HuH-7.5 (cell line): ENCODE measurements around the gene ATF7IP.
"Not testable (repeated sequence)": the region's sequence is repeated elsewhere in the genome, so short reads cannot be mapped to it uniquely, and the experiment has no call there.

Experiments
- DNase-seq: peaks from one replicate; pipeline ENCODE4 v3.0.0; 2011; ENCODE audit warnings: low spot score

The ATF7IP gene, protein sequence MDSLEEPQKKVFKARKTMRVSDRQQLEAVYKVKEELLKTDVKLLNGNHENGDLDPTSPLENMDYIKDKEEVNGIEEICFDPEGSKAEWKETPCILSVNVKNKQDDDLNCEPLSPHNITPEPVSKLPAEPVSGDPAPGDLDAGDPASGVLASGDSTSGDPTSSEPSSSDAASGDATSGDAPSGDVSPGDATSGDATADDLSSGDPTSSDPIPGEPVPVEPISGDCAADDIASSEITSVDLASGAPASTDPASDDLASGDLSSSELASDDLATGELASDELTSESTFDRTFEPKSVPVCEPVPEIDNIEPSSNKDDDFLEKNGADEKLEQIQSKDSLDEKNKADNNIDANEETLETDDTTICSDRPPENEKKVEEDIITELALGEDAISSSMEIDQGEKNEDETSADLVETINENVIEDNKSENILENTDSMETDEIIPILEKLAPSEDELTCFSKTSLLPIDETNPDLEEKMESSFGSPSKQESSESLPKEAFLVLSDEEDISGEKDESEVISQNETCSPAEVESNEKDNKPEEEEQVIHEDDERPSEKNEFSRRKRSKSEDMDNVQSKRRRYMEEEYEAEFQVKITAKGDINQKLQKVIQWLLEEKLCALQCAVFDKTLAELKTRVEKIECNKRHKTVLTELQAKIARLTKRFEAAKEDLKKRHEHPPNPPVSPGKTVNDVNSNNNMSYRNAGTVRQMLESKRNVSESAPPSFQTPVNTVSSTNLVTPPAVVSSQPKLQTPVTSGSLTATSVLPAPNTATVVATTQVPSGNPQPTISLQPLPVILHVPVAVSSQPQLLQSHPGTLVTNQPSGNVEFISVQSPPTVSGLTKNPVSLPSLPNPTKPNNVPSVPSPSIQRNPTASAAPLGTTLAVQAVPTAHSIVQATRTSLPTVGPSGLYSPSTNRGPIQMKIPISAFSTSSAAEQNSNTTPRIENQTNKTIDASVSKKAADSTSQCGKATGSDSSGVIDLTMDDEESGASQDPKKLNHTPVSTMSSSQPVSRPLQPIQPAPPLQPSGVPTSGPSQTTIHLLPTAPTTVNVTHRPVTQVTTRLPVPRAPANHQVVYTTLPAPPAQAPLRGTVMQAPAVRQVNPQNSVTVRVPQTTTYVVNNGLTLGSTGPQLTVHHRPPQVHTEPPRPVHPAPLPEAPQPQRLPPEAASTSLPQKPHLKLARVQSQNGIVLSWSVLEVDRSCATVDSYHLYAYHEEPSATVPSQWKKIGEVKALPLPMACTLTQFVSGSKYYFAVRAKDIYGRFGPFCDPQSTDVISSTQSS

DNA sequence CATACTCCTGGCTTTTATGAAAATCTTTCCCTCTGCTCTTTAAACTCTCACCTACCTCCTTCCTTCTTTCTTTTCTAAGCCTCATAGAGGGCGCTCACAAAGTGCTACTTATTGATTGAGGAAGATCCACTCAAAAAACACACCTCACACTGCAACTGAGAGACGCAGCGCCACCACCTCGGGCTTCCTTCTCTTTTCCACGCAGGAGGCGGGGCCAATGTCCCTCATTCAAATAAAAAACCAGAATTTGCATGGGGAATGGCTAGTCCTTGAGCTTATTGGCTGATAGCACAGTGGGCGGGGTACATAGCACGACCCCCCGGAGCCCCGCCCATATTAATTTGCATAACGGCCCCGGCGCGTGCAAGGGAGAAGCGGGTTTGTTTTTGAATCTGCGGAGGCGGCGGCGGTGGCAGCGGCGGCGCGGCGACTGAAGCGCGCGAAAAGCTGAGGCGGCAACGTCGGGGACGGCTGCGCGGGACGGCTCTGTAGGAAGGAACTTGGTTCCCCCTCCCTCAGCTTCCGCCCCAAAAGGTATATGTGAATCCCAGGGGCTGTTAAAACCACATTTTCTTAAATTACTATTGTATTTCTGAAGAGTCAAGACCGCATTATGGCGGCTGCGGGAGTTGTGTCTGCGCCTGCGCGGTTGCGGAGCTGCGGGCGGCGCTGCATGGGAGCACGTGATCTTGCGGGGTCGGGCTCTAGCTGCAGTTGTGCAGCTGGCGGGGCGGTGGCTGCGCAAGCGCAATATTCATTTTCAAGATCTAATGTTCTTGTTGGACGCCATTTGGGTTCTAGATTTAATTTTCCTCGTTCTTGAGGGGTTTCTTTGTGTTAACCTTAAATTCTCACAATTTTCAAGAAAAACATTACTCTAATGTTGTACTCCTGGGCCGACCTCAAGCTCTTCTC lies at the start of gene ATF7IP:
TSS of gene ATF7IP (plus strand) at position 389 of the 915 bp plus-strand sequence. CDS start 58,234 bp downstream, outside the sequence.
- peak; percentile 98 for DNase-seq

DNA sequence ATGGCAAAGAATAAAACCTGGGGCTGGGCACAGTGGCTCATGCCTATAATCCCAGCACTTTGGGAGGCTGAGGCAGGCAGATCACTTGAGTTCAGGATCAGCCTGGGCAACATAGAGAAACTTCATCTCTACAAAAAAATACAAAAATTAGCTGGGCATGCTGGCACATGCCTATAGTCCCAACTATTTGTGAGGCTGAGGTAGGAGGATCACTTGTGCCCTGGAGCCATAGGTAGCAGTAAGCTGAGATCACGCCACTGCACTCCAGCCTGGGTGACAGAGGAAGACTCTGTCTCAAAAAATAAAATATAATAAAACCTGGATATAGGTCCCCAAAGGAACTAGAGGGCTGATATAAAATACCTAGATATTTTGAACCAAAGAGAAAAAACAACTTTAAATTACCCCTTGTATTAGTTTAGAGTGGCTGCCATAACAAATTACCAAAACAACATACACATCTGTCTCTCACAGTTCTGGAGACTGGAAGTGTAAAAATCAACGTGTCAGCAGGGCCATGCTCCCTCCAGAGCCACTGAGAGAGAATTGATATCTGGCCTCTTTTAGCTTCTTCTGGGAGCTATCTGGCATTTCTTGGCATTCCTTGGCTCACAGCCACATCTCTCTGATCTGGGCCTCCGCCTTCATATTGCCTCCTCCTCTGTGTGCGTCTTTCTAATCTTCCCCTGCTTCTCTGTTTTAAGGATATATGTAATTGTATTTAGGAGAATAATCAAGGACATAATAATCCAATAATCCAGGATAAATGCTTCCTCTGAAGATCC lies 47.9 kb upstream of the ATF7IP start:
- DNase-seq = no peak

DNA sequence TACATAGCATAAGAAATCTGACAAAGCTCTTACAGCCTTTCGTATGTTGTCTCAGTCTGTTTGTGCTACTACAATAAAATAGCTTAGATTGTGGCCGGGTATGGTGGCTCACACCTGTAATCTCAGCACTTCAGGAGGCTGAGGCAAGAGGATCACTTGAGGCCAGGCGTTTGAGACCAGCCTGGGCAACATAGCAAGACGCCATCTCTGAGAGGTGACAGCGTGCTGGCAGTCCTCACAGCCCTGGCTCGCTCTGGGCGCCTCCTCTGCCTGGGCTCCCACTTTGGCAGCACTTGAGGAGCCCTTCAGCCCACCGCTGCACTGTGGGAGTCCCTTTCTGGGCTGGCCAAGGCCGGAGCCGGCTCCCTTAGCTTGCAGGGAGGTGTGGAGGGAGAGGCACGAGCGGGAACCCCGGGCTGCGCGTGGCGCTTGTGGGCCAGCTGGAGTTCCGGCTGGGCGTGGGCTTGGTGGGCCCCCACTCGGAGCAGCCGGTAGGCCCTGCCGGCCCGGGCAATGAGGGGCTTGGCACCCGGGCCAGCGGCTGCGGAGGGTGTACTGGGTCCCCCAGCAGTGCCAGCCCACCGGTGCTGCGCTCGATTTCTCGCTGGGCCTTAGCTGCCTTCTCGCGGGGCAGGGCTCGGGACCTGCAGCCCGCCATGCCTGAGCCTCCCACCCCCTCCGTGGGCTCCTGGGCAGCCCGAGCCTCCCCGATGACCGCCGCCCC lies 45.6 kb upstream of the ATF7IP start:
- DNase-seq = not testable (repeated sequence)

DNA sequence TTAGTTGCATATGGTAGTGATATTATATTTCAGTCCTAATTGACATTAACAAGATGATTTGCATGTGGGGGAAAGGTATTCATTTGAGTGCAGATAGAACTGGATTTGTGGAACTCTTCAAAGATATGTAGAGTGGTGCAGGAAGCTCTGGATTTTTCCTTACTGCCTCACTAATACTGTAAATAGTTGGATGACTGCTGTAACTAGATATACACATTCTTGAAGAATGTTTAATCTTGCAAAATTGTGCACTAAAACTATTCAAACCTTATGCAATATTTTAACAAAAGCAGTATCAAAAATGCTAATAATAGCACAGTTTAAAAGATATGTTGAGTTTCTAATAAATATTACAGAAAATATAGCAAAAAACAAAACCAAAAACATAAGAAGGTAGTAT lies 43.1 kb upstream of the ATF7IP start:
- no peak for DNase-seq

DNA sequence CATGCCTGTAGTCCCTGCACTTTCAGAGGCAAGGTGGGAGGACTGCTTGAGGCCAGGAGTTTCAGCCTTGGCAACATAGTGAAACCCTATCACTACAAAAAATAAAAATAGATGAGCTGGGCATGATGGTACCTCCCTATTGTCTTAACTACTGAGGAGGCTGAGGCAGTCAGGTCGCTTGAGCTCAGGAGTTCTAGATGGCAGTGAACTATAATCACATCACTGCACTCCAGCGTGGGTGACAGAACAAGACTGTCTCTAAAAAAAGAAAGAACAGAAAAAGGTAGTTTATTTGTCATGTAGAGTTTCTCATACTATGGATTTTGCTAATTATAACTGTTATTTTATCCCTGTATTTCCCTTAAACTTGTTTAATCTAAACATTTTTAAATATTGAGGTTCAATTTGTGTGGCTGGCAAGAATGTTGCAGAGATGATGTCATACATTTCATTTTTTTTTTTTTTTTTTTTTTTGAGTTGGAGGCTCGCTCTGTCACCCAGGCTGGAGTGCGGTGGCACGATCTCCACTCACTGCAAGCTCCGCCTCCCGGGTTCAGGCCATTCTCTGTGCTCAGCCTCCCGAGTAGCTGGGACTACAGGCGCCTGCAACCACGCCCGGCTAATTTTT lies 39.7 kb upstream of the ATF7IP start:
- no peak for DNase-seq

DNA sequence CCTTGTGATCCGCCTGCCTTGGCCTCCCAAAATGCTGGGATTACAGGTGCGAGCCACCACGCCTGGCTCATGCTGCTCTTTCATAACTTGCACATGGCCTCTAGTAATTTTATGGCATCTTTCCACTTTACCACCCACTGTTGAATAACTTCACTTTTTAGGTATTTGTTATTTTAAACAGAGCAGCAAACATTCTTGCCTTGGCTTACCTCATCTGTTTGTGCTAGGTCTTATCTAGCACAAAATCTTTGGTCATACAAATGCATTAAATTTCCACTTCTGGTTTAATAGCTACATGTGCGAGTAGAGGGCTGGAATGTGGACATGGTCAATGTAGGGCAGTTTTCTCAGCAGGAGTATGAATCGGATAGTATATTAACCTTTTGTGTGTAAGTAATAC lies 38.8 kb upstream of the ATF7IP start:
- DNase-seq = no peak

DNA sequence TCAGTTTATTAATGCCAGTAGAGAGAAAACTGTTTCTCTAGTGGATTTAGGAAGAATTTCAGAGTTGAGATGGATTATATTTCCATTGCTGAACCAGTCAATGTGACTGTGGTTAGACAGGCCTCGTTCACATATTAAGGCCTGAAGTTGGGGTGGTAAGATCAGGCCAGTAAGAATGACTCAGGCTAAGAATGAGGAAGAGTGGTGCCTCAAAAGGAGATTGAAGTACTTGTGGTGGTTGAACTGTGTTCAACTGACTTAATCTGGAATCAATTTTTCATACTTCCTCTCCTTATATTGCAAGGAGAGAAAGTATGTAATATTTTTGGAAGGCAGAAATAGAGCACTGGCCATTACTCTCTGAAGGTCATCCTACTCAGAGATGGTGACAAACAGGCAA lies 37.8 kb upstream of the ATF7IP start:
- DNase-seq = no peak

DNA sequence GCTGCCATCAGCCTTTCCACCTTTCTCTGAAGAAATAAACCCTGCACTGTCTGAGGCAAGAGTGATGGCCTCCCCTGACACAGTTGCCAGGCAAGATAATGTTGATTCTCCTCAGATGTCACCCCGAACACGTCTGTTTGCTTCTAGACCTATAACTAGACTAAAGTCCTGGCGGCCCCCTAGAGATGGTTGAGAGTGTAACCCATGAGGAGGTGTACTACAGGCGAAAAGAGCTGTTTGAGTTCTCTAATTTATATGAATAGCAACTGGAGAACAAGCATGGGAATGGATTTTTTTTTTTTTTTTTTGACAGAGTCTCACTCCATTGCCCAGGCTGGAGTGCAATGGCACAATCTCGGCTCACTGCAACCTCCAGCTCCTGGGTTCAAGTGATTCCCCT lies 33.0 kb upstream of the ATF7IP start:
- DNase-seq = no peak

DNA sequence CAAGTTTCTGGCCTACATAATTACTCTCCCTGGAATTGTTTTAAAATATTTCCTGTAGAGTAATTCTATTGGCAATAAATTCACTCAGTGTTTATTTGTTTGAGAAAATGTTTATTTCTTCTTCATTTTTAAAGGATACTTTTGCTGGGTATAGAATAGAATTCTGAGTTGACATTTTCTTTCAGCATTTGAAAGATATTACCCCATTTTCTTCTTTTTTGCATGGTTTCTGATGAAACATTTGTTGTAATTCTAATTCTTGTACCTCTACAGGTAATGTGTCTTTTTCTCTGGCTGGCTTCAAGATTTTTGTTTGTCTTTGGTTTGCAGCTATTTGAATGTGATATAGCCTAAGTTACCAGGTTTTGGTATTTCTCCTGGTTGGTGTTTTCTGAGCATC lies 25.1 kb upstream of the ATF7IP start:
- DNase-seq = no peak

DNA sequence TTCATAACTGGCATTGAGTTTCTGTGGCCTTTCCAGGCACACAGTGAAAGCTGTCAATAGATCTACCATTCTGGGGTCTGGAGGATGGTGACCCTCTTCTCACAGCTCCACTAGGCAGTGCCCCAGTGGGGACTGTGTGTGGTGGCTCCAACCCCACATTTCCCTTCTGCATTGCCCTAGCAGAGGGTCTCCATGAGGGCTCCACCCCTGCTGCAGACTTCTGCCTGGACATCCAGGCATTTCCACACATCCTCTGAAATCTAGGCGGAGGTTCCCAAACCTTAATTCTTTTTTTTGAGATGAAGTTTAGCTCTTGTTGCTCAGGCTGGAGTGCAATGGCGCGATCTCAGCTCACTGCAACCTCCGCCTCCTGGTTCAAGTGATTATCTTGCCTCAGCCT lies 14.0 kb upstream of the ATF7IP start:
- DNase-seq = not testable (repeated sequence)

DNA sequence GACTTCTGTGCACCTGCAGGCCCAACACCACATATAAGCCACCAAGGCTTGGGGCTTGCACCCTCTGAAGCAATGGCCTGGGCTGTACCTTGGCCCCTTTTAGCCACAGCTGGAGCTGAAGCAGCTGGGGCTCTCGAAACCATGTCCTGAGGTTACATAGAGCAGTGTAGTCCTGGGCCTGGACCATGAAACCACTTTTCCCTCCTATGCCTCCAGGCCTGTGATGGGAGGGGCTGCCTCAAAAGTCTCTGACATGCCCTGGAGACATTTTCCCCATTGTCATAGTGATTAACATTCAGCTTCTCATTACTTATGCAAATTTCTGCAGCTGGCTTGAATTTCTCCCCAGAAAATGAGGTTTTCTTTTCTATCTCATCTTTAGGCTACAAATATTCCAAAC lies 13.4 kb upstream of the ATF7IP start:
- DNase-seq = not testable (repeated sequence)

DNA sequence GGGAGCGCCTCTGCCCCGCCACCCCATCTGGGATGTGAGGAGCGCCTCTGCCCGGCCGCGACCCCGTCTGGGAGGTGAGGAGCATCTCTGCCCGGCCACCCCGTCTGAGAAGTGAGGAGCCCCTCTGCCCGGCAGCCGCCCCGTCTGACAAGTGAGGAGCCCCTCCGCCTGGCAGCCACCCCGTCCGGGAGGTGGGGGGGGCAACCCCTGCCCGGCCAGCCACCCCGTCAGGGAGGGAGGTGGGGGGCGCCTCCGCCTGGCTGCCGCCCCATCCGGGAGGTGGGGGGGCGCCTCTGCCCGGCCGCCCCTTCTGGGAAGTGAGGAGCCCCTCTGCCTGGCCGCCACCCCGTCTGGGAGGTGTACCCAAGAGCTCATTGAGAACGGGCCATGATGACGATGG lies 10.8 kb upstream of the ATF7IP start:
- not testable (repeated sequence) for DNase-seq

DNA sequence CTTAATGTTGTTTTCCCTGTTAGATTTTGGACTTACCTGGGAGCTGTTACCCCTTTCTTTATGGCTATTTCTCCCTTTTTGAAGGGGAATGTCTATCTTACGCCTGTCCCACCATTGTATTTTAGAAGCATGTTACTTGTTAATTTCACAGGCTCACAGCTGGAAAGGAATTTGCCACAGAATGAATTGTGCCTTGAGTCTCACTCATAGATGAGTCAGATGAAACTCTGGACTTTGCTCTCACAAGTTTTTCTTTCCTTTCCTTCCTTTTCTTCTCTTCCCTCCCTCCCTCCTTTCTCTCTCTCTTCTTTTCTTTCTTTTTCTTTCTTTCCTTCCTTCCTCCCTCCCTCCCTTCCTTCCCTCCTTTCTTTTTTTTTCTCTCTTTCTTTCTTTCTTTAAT lies 9.3 kb upstream of the ATF7IP start:
- DNase-seq = no peak

DNA sequence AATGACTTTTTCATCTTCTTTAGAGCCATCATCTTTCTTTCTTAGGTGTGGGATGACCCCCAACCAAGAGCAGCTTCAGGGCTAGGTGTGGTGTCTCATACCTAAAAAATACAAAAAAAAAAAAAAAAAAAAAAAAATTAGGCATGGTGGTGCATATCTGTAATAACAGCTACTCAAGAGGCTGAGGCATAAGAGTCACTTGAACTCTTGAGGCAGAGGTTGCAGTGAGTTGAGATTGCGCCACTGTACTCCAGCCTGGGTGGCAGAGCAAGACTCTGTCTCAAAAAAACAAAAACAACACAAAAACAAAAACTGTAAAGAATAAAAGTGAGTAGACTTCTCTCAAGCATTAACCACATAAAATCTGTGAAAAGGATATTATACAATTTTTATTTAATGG lies 8.0 kb upstream of the ATF7IP start:
- no peak for DNase-seq

DNA sequence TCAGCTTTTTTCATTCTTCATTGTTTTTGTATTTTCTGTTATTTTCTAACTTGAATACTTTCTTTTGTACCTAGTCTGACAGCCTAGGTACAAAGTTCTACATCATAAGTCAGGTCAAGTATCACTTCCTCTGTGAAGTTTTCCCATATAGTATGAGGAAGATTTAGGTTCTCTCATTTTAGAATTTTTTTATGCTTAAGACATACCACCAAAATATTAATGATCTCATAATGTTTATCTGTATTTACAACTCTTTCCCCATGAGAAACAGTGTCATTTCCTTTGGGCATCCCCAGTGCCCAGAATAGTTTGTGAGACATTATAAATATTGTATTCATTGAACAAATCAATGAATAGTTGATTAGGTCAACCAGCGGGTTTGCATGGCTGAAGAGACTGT lies 3.1 kb upstream of the ATF7IP start:
- no peak for DNase-seq

DNA sequence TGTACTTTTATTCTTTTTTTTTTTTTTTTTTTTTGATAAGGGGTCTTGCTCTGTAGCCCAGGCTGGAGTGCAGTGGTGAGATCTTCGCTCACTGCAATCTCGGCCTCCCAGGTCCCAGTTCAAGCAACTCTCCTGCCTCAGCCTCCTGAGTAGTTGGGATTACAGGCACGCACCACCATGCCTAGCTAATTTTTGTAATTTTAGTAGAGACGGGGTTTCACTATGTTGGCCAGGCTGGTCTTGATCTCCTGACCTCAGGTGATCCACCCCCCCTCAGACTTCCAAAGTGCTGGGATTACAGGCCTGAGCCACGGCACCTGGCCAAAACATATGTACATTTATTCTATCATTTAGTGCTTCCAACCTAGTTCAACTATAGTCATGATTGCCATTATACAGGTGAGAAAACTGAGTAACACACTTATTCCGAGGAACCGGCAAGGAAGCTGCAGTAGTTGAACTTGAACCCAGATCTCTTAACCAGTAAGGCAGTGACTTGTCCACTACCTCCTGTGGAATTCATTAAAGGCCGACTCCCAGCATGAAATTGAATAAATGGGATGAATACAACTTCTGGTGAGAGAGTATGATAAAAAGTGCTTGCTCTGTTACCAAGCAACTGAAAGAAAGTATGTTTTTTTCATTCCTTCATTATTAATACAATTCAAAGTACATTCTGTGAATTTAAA lies 755 bp upstream of the ATF7IP start:
- no peak for DNase-seq

DNA sequence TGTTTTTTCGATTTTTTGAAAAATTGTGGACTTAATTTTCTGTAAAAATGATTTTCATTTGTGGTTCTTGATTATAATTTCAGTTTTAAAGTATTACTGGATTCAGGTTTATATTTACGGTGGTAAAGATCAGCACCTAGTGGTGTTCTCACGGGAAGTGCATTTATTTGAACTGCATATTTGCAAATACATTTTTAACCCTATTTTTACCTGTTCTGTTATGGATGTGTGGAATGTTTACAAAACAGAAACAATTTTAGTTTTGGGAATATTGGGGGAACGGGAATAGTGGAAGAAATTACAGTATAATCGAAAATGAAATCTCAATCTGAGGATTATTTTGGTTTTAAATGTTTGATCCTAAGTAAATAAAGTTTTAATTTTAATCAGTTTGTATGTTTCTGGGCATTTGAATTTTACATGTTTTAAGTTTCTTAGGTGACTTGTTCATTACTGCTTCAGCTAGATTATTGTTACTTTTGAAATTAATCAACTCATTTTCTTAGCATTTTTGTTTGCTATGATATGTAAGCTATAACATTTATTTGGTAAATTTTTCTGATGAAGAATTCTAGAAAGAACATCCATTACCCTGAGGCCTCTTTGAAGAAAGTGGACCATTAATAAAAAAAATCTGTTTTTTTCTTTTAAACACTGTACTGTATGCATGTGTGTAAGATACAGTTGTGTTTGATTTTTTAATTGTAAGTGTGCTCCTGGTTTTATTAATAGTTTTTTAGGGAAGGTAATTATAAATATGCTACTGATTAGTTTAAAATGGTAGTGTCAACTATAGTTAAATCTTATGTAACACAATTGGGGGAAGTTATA lies 942 bp downstream of the ATF7IP start:
- no peak for DNase-seq
